Activated naive CD8-positive, alpha-beta T cell treated with anti-CD3 and anti-CD28 coated beads for 36 hours (primary cell): Measurements from ENCODE around the gene KIAA0513. TPM values are rescaled to one million over a fixed set of nuclear protein-coding genes. Genes with fewer than 3 reads are reported as not detected.
A peak's percentile ranks its signal among the peaks of the same experiment; 100 is the strongest.

Experiments
- DNase-seq: peaks from one replicate; pipeline ENCODE4 v3.0.0; 2021
- H3K27ac Mint-ChIP-seq: one replicate; pipeline ENCODE4 v1.8.0; 2022; ENCODE audit warnings: mild to moderate bottlenecking, moderate library complexity, mixed read lengths
- H3K27me3 Mint-ChIP-seq: one replicate; pipeline ENCODE4 v1.8.0; 2022; ENCODE audit warnings: mild to moderate bottlenecking, mixed read lengths
- H3K36me3 Mint-ChIP-seq: one replicate; pipeline ENCODE4 v1.8.0; 2021; ENCODE audit warnings: mild to moderate bottlenecking, mixed read lengths
- H3K4me1 Mint-ChIP-seq: one replicate; pipeline ENCODE4 v1.8.0; 2021; ENCODE audit warnings: mixed read lengths
- H3K4me3 Mint-ChIP-seq: one replicate; pipeline ENCODE4 v1.8.0; 2022; ENCODE audit warnings: mild to moderate bottlenecking, moderate library complexity, mixed read lengths
- H3K9me3 Mint-ChIP-seq: one replicate; pipeline ENCODE4 v1.8.0; 2022; ENCODE audit warnings: mixed read lengths
- total RNA-seq, 2 experiments: library from RNA; stranded (reverse); gene quantifications; one replicate each; pipeline ENCODE4 v1.2.3, GENCODE V29; 2021

The KIAA0513 gene
- total RNA-seq, 2 experiments from 2014 or later, result 2.4 to 3.3 TPM

DNA sequence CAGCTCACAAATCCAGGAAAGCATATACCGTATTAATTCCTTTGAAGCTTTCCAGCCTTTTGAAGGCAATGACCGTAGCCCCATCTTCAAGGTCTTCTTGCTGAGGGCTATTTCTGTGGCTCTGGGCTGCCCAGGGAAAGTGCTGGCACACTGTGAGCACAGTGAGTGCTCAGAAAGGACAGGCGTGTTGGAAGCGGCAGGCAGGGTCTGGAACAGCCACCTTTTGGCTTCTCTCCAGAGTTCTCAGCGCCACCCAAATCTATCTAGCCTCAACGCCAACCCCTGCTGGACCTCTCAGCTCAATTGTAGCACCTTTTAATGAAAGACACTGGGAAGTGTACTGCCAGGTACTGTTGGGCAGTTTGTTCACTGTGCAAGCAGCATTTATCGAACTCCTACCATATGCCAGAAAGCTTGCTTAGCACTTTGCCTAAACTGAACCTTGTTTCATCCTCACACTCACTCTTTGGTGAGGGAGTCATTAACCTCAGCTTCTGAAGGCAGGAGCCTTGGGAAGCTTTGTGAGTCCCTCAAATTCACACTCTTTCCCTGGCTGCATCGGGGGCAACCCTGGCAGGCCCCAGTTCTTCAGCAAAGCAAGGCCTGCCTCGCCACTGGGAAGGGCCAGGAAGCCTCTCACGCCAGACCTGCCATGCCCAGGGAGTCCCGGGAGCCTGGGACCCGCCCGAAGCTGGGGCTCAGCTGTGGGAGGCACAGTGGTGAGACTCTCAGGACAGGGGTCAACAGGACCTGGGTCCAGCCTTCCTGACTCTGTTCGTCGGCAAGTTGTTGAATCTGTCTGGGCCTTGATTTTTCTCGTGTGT lies 98.2 kb downstream of the KIAA0513 start:
- Mint-ChIP-seq H3K9me3 (no peaks in the 10 kb centered on the region), H3K27ac (no peak overlapping the region), H3K27me3 (no peaks in the 10 kb centered on the region), H3K36me3 (no peaks in the 10 kb centered on the region), H3K4me3 (no peak overlapping the region), H3K4me1 (peaks cover 14% of the 10 kb centered on the region)
- DNase-seq, result no peak

DNA sequence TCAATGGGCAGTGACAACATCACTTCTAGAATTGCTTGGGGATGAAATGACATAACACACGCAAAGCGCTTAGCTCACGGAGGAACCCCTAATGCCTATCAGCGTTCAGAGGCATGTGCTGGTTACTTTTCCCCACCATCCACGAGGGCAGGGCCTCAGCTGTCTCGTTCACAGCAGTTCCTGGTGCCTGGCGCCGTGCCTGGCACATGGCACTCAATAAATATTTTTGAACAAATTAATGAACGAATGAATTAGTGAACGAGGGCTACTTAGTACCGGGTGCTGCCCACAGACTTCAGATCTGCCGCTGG lies 98.8 kb downstream of the KIAA0513 start:
- Mint-ChIP-seq H3K27ac (no peak overlapping the region), H3K36me3 (no peaks in the 10 kb centered on the region), H3K9me3 (no peaks in the 10 kb centered on the region), H3K4me1 (peaks cover 14% of the 10 kb centered on the region), H3K4me3 (no peak overlapping the region), H3K27me3 (no peaks in the 10 kb centered on the region)
- DNase-seq, result no peak

DNA sequence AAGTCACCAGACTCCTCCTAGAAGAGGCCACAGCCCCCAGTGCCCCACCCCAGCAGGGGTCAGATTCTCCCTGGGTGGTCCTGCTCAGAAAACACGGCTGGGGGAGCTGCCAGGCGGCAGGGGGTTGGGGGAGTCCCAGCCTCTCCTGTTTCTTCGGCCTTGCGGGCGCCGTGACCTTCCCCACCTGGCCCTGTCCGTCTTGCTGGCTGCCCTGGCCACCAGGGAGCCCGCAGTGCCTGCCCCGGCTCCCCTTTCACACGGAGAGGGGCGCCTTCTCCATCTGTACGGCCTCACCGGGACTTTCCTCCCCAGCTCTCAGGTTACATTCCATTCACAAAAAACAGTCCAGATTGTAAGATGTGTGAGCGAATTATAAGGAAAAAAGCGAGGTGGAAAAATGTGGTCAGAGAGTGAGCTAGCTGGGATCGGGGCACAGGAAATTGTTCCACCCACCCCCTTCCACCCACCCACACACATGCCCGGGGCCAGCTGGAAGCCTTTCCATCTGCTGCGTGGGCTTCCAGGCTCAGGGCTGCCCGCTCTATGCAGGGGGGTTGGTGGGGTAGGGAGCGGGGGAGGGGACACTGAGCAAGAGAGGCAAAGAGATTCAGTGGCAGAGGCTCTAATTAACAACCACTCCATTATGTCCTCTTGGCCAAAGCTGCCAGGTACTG lies 99.2 kb downstream of the KIAA0513 start:
- peak overlapping the region; percentile 67 for H3K27ac Mint-ChIP-seq
- H3K9me3 Mint-ChIP-seq, result no peaks in the 10 kb centered on the region
- H3K27me3 Mint-ChIP-seq, result no peaks in the 10 kb centered on the region
- H3K4me3 Mint-ChIP-seq, result no peak overlapping the region
- DNase-seq, result peak; percentile 36
- H3K36me3 Mint-ChIP-seq, result no peaks in the 10 kb centered on the region
- H3K4me1 Mint-ChIP-seq, result peaks cover 14% of the 10 kb centered on the region

DNA sequence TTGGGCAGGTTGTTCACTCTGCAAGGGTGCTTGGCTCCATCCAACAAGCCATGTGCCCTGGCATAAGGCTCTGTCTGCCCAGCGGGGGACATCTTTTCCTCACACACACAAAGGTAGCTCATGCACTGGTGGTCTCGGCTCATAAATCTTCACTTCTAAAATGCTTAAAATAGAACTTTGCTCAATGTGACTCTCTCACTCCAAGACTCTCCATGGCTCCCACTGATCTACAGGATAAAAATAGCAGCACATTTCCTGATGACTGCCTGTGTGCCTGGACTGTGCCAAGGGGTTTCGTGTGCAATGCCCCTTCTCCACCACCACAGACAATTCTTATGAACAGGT lies 99.8 kb downstream of the KIAA0513 start:
- no peaks in the 10 kb centered on the region for H3K36me3 Mint-ChIP-seq
- H3K27ac Mint-ChIP-seq, result no peak overlapping the region
- no peaks in the 10 kb centered on the region for H3K27me3 Mint-ChIP-seq
- peaks cover 14% of the 10 kb centered on the region for H3K4me1 Mint-ChIP-seq
- no peak overlapping the region for H3K4me3 Mint-ChIP-seq
- DNase-seq, result no peak
- no peaks in the 10 kb centered on the region for H3K9me3 Mint-ChIP-seq

DNA sequence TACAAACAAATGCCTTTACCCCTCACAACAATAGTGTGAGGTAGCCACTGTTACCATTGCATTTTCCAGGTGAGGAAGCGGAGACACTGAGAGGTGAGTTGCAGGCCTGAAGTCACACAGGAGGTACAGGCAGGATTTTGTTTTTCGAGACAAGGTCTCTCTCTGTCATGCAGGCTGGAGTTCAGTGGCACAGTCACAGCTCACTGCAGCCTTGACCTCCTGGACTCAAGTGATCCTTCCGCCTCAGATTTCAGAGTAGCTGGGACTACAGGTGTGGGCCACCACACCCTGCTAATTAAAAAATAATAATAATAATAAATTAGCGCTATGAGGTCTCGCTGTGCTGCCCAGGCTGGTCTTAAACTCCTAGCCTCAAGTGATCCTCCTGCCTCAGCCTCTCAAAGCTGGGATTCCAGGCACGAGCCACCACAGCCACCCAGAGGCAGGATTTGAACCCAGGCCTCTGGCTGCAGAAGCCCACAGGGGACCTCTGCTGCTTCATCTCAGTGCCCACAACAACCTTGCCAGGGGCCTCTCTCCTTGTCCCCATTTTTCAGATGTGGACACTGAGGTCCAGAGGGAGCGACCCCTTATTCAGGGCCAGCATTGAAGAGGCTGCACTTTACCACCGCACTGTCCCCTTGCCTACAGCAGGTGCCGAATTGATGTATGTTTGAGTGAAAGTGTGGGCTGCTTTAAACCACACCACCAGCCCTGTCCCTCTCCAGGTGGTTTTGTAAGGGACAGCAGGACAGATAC lies 100.7 kb downstream of the KIAA0513 start:
- Mint-ChIP-seq H3K27ac (no peak overlapping the region), H3K4me3 (no peak overlapping the region), H3K4me1 (peaks cover 14% of the 10 kb centered on the region), H3K9me3 (no peaks in the 10 kb centered on the region), H3K27me3 (no peaks in the 10 kb centered on the region), H3K36me3 (no peaks in the 10 kb centered on the region)
- DNase-seq, result no peak

DNA sequence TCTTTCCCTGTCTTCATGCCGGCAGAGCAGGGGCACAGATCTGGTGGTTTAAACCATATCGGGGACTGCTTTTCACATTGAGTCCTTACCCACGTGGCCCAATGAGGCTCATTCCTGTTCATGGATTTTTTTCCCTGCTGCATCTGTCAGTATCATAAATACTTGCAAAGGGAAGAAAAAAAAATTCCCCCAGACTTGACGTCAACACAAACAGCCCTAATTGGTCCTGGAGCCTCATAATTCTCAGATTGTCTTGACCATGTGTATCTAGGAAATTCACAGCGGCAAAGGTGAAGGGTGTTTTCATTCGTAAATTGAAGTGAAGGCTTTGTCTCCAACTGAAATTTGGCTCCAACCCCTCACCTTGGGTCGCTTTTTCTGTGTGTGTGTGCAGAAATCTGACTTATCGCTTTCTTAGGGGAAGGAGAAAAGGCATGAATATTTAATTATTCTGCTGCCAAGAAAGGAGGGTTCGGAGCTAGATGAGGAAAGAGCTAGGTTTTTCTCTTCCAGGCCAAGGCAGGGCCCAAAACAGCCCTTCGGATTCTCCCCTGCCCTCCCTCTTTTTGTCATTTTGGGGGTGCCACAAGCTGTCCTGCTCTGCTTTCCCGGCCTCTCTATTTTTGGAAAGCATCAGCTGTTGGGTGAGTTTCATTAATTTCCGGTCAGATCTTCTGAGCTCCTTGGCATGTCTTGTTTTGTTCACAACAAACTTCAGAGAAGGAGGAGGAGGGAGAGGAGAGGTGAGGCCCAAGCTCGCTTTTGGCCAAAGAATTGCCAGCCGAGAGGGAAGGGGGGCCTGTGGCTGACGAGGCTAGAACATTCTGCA lies 102.5 kb downstream of the KIAA0513 start:
- no peak overlapping the region for H3K27ac Mint-ChIP-seq
- no peak overlapping the region for H3K4me3 Mint-ChIP-seq
- no peaks in the 10 kb centered on the region for H3K27me3 Mint-ChIP-seq
- no peak for DNase-seq
- H3K4me1 Mint-ChIP-seq, result peaks cover 11% of the 10 kb centered on the region
- H3K9me3 Mint-ChIP-seq, result no peaks in the 10 kb centered on the region
- no peaks in the 10 kb centered on the region for H3K36me3 Mint-ChIP-seq

DNA sequence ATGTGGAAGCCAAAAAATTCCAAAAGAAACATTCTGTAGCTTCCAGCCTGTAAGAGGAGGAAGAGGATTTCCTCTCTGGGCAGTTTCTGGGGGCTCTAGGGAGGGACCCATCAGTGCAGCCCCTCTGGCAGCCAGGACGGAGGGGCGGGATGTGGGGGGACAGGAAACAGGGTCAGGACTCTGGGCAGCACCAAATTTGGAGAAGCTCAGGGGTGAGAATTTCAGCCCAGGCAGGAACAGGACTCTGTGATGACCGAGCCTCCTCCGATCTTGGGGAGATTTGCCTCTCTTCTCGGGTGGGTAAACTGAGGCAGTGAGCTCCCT lies 103.1 kb downstream of the KIAA0513 start:
- Mint-ChIP-seq H3K9me3 (no peaks in the 10 kb centered on the region), H3K36me3 (no peaks in the 10 kb centered on the region), H3K27me3 (no peaks in the 10 kb centered on the region), H3K27ac (no peak overlapping the region), H3K4me1 (peaks cover 11% of the 10 kb centered on the region), H3K4me3 (no peak overlapping the region)
- DNase-seq, result no peak

DNA sequence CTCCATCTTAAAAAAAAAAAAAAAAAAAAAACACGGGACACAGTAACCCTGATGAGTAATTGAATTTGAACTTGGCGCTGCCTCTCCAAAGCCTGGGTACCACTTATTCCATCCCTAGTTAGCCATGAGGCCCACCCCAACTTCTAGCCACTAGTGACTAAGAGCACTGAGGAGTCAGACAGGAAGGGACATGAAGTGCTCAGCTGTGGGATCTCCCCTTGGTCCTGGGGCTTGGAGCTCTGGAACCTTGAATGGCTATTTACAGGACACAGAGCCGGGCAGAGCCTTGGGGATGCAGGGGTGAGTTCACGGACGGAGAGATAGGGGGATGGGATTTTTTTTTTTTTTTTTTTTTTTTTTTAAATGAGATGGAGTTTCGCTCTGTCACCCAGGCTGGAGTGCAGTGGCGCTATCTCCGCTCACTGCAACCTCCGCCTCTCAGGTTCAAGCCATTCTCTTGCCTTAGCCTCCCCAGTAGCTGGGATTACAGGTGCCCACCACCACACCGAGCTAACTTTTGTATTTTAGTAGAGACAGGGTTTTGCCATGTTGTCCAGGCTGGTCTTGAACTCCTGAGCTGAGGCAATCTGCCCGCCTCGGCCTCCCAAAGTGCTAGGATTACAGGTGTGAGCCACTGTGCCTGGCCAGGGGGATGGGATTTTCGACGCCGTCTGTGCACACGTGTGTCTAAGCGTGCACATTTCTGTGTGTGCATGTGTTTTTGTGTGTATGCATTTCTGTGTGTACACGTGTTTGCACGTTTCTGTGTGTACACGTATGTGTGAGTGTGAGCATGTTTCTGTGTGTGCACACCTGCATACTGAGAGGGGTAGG lies 105.1 kb downstream of the KIAA0513 start:
- Mint-ChIP-seq H3K27me3 (peaks cover 17% of the 10 kb centered on the region), H3K4me3 (no peak overlapping the region), H3K27ac (no peak overlapping the region), H3K36me3 (no peaks in the 10 kb centered on the region), H3K4me1 (peaks cover 2% of the 10 kb centered on the region), H3K9me3 (no peaks in the 10 kb centered on the region)
- no peak for DNase-seq

DNA sequence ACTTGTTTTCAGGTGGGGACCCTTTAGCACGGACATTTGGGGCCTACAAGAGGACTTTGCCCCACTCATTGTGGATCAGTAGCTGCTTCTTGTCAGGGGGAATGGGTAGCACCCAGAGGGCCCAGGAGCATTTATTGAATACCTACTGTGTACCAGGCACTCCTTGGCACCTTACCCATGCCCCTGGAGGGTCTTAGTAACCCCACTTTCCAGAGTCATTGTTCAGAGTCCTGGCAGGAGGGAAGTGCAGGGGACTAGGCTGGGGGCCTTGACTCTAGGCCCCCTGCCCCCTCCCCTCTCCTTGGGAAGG lies 105.7 kb downstream of the KIAA0513 start:
- no peaks in the 10 kb centered on the region for H3K9me3 Mint-ChIP-seq
- H3K4me3 Mint-ChIP-seq, result no peak overlapping the region
- peaks cover 22% of the 10 kb centered on the region for H3K27me3 Mint-ChIP-seq
- H3K36me3 Mint-ChIP-seq, result no peaks in the 10 kb centered on the region
- H3K27ac Mint-ChIP-seq, result no peak overlapping the region
- H3K4me1 Mint-ChIP-seq, result peaks cover 2% of the 10 kb centered on the region
- no peak for DNase-seq

DNA sequence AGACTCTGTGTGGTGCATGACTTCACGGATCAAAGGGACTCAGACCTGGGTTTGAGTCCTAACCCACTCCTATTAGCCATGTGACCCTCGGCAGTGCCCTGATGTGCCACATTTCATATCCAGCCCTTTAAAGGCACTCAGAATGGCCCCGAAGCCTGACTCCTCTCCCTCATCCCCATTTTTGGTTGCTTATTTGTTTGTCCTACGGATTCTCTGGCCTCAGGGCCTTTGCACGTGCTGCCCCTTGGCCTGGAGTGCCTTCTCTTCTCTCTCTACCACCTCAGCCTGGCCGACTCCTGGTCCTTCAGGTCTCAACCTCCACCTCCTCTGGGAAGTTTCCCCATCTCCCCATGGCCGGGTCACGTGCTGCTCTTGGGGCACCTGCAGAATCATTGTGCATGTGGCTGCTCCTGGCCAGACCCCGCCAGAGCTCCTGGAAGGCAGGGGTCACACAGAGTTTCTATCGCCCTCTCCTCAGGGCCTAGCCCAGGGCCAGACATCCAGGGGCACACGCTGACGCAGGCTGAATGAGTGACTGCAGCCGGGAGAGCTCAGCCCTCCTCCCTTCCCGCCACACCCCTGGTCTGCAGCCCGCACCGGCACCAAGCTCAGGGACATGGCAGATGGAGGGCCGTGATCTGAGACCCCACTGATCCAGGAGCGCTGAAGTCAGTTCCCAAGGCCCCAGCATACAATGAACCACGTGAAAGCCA lies 106.6 kb downstream of the KIAA0513 start:
- DNase-seq, result no peak
- Mint-ChIP-seq H3K4me1 (peaks cover 2% of the 10 kb centered on the region), H3K36me3 (no peaks in the 10 kb centered on the region), H3K27me3 (peaks cover 32% of the 10 kb centered on the region), H3K4me3 (no peak overlapping the region), H3K9me3 (no peaks in the 10 kb centered on the region), H3K27ac (no peak overlapping the region)

DNA sequence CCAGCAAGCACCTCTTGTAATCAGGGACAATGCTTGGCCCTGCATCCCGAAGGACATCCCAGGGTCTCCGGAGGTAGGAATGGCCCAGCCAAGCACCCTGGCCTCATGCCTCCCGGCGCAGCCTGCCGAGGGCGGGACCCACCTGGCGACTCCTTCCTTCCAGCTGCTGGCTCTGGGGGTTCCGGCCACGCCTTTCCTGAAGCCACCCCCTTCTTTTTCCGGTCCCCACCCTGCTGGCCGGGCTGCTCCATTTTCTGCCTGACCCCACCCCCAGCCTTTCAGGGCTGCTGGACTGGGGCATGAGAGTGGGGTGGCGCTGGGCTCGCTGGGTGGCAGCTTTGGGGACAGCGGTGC lies 107.2 kb downstream of the KIAA0513 start:
- peaks cover 2% of the 10 kb centered on the region for H3K4me1 Mint-ChIP-seq
- no peaks in the 10 kb centered on the region for H3K9me3 Mint-ChIP-seq
- H3K27ac Mint-ChIP-seq, result no peak overlapping the region
- peaks cover 36% of the 10 kb centered on the region for H3K27me3 Mint-ChIP-seq
- no peak overlapping the region for H3K4me3 Mint-ChIP-seq
- no peaks in the 10 kb centered on the region for H3K36me3 Mint-ChIP-seq
- no peak for DNase-seq

DNA sequence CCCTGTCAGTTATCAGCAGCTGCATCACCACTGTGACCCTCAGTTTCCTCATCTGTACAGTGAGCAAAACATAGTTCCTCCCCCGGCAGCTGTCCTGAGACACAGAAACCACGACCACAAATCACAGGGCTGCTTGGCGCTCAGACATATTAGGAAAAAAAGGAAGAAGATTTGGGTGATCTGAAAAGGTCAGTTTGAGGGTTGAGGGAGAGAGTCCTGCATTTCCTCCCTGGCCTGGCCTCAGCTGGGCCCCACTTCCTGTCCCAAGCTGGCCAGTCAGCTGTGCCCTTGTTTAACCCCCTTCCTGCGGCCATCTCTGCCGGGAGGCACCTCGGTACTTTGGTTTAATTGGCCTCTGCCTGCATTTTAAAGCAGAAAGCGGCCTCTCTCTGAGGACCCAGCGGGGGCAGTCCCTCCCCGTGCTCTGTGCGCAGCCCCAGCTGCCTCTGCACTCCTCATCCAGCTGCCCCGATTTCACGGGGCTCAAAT lies 108.7 kb downstream of the KIAA0513 start:
- H3K9me3 Mint-ChIP-seq, result no peaks in the 10 kb centered on the region
- H3K36me3 Mint-ChIP-seq, result no peaks in the 10 kb centered on the region
- peaks cover 36% of the 10 kb centered on the region for H3K27me3 Mint-ChIP-seq
- DNase-seq, result no peak
- peaks cover 2% of the 10 kb centered on the region for H3K4me1 Mint-ChIP-seq
- no peak overlapping the region for H3K27ac Mint-ChIP-seq
- H3K4me3 Mint-ChIP-seq, result no peak overlapping the region

DNA sequence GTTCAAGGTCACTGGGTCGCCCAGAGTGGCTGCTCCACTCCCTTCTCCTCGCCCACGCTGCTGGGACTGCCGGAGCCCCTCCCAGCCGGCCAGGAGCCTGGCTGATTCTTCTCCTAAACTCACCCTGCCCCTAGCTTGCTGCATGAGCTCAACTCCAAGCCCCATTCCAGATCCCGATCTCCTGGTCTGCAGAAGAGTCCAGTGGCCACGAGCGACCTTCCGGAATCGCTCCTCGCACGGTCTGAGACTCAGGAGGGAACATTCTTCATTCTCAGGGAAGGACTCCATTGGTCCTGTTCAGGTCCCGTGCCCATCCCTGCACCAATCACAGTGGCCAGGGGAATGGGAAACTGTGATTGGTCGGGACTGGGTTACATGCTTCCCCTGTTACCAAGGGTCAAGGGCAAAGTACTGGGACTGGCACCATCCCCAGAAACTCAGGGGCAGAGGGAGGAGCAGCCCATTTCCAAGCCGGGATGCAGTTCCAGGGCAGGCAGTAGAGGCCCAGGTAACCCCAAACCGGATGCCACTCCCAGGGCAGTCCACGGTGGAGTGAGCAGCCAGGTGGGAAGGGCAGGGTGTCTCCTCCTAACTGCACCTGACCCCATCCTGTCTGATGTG lies 109.2 kb downstream of the KIAA0513 start:
- peaks cover 36% of the 10 kb centered on the region for H3K27me3 Mint-ChIP-seq
- H3K36me3 Mint-ChIP-seq, result no peaks in the 10 kb centered on the region

More for the DNA sequence above, 109.2 kb downstream of the KIAA0513 start:
- DNase-seq, result no peak
- Mint-ChIP-seq H3K9me3 (no peaks in the 10 kb centered on the region), H3K4me3 (no peak overlapping the region), H3K4me1 (peaks cover 2% of the 10 kb centered on the region), H3K27ac (no peak overlapping the region)
